Measurements from ENCODE around the gene SULT1A3.

The SULT1A3 gene

GRCh38 chr16:30166202-30166902 lies 32.7 kb upstream of the SULT1A3 start:
- TF ChIP-seq CEBPB (IDR thresholded peaks at IDR 0.05) = no peak
- no peak for TF ChIP-seq NFIC (IDR thresholded peaks at IDR 0.05)
- no peak for TF ChIP-seq TAF1 (IDR thresholded peaks at IDR 0.05; ENCODE audit: low read depth)
- no peak for TF ChIP-seq TCF12 (IDR thresholded peaks at IDR 0.05; ENCODE audit: low read depth)
- TF ChIP-seq EP300 (IDR thresholded peaks at IDR 0.05; ENCODE audit: borderline replicate concordance) = no peak

- TF ChIP-seq REST (IDR thresholded peaks at IDR 0.05; ENCODE audit: low read depth) (no peak), CREB1 (IDR thresholded peaks at IDR 0.05; ENCODE audit: low read depth) (no peak), TEAD4 (IDR thresholded peaks at IDR 0.05) (no peak), YY1 (IDR thresholded peaks at IDR 0.05; ENCODE audit: low read depth) (no peak), EP300 (IDR thresholded peaks at IDR 0.05; ENCODE audit: borderline replicate concordance) (no peak), USF1 (IDR thresholded peaks at IDR 0.05) (no peak), EGR1 (IDR thresholded peaks at IDR 0.05) (no peak), RAD21 (IDR thresholded peaks at IDR 0.05; ENCODE audit: low read depth) (no peak), CEBPB (IDR thresholded peaks at IDR 0.05) (no peak)
These were observed 26.0 kb upstream of the SULT1A3 start for GRCh38 chr16:30173054-30173453.

- TF ChIP-seq EGR1 (IDR thresholded peaks at IDR 0.05) (no peak), ZBTB7A (IDR thresholded peaks at IDR 0.05; ENCODE audit: low read depth) (no peak), YY1 (IDR thresholded peaks at IDR 0.05; ENCODE audit: low read depth) (no peak), CREB1 (IDR thresholded peaks at IDR 0.05; ENCODE audit: low read depth) (no peak), RAD21 (IDR thresholded peaks at IDR 0.05; ENCODE audit: low read depth) (no peak), TCF12 (IDR thresholded peaks at IDR 0.05; ENCODE audit: low read depth) (no peak), CEBPB (IDR thresholded peaks at IDR 0.05) (no peak), FOXM1 (IDR thresholded peaks at IDR 0.05; ENCODE audit: borderline replicate concordance, low read depth) (no peak), USF1 (IDR thresholded peaks at IDR 0.05) (no peak), TEAD4 (IDR thresholded peaks at IDR 0.05) (no peak), MAX (IDR thresholded peaks at IDR 0.05) (no peak), REST (IDR thresholded peaks at IDR 0.05; ENCODE audit: low read depth) (no peak), TAF1 (IDR thresholded peaks at IDR 0.05; ENCODE audit: low read depth) (no peak)
These were observed 19.9 kb upstream of the SULT1A3 start for GRCh38 chr16:30179195-30179594.

GRCh38 chr16:30179931-30180330 lies 19.1 kb upstream of the SULT1A3 start:
- TF ChIP-seq NFIC (IDR thresholded peaks at IDR 0.05) (no peak), TEAD4 (IDR thresholded peaks at IDR 0.05) (no peak), FOXM1 (IDR thresholded peaks at IDR 0.05; ENCODE audit: borderline replicate concordance, low read depth) (no peak)

- TF ChIP-seq CEBPB (IDR thresholded peaks at IDR 0.05) = no peak
- no peak for TF ChIP-seq NFIC (IDR thresholded peaks at IDR 0.05)
- TF ChIP-seq REST (IDR thresholded peaks at IDR 0.05; ENCODE audit: low read depth) = no peak
- TF ChIP-seq TEAD4 (IDR thresholded peaks at IDR 0.05) = no peak
- TF ChIP-seq YY1 (IDR thresholded peaks at IDR 0.05; ENCODE audit: low read depth) = no peak
- TF ChIP-seq EGR1 (IDR thresholded peaks at IDR 0.05) = no peak
- TF ChIP-seq RAD21 (IDR thresholded peaks at IDR 0.05; ENCODE audit: low read depth) = no peak
- TF ChIP-seq MAX (IDR thresholded peaks at IDR 0.05) = no peak
- no peak for TF ChIP-seq ZBTB7A (IDR thresholded peaks at IDR 0.05; ENCODE audit: low read depth)
- no peak for TF ChIP-seq CREB1 (IDR thresholded peaks at IDR 0.05; ENCODE audit: low read depth)
- TF ChIP-seq TAF1 (IDR thresholded peaks at IDR 0.05; ENCODE audit: low read depth) = no peak
- no peak for TF ChIP-seq FOXM1 (IDR thresholded peaks at IDR 0.05; ENCODE audit: borderline replicate concordance, low read depth)
- TF ChIP-seq TCF12 (IDR thresholded peaks at IDR 0.05; ENCODE audit: low read depth) = no peak
- TF ChIP-seq USF1 (IDR thresholded peaks at IDR 0.05) = no peak
- no peak for TF ChIP-seq EP300 (IDR thresholded peaks at IDR 0.05; ENCODE audit: borderline replicate concordance)
These were observed 18.3 kb upstream of the SULT1A3 start for GRCh38 chr16:30180741-30181140.
